Measurements from ENCODE around the gene ADARB2.

Gene ADARB2

GRCh38 chr10:1154531-1155295 is 582.6 kb downstream of the ADARB2 start:
- no peak for DNase-seq

- DNase-seq = no peak
Observed at GRCh38 chr10:1153805-1154351, 583.4 kb downstream of the ADARB2 start.

DNA sequence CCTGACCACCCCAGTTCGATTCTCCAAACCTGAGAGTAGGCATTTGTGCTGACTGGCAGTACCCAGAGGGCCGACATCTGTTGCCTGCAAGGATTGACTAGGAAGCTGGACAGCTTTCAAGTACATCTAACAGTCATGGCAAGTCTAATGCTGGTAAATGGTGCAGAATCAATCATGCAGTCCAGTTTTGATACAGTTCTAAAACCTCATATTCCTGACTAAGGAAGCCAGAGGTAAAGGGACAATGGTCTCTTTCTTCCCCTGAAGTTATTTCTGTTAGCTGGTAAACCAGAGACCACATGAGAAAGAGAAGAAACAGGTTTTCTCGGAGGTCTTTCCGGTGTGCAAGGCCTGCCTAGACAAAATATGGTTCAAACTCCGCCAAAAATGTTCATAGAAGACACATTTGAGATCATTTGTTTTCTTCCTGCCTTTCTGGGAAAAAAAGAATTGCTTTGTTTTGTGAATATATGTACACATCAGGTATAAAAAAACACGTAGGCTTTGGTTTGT is 584.0 kb downstream of the ADARB2 start:
- no peak for DNase-seq

DNA sequence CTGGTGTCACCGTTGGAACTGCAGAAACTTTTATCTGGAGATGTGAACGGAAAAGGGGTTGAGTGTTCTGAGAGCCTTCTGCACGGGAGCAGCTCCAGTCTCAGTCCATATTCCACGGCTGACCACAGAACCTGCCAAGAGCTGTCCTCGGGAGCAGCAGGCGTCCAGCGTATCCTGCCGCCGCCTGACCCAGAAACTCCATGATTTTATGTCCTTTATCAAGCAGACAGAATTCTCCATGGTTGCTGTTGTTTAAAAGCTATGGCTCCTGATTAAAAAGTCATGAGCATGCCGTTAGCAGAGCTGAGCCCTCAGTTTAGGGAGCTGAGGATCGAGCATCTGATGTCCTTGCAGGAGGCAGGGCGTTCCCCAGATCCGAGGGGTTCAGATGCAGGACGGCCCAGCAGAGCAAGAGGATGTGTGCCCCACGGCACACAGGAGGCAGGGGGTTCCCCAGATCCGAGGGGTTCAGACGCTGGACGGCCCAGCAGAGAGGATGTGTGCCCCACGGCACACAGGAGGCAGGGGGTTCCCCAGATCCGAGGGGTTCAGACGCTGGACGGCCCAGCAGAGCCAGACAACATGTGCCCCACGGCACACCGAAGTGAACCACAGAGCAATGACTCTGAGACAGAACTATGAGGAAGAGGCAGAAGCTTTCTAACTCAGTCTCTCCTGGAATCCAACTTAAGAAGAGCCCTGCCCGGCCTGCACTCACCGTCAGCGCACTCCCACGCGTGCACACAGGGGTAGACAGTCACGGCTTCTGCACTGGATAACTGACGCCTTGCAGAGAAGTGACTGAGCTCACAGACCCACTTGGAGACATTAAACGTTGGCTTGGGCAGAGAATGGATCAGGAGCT is 584.7 kb downstream of the ADARB2 start:
- DNase-seq = no peak

DNA sequence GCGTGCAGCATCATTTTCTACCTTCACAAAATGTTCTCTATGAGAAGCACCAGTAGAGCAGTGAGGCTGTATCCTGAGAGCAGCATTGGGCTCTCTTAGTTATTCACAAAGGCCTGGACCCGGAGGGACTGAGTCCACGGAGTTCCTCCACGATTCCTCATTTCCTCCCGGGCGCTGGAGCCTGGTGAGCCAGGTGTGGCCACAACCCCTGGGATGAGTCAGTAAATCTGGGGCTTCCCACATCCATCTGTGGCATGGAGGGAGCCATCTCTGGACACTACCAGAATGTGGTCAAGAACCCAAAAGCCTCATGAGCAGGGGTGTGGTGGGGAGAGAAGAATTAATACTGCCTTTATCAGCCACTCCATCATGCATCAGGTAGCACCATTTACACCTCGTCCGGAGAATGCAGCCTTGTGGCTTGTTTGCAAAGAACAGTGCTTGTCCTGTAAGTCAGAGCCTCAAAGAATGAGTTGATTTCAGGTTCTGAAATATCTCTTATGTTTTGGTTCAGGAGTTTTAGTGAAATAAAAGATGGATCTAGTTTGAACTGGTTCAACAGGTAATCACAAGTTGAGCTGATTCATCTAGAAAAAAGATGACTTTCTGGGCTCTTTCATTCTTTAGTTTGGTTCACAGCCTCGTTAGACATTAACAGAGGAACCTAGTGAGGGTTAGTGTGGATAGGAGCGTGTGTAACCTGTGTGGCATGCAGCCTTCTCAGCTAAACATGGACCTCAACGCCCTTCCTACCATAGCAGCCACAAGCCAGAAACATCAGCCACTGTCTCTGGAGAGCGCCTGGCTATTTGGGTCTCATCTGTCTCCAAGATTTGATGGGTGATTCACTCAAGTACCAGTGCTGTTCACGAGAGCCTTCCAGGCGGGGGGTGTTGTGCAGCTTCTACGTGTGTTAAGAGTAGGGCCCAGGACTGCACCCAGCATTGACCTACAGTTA is 586.0 kb downstream of the ADARB2 start:
- no peak for DNase-seq

- DNase-seq = no peak
Observed at GRCh38 chr10:1150638-1150955, 586.7 kb downstream of the ADARB2 start.

DNA sequence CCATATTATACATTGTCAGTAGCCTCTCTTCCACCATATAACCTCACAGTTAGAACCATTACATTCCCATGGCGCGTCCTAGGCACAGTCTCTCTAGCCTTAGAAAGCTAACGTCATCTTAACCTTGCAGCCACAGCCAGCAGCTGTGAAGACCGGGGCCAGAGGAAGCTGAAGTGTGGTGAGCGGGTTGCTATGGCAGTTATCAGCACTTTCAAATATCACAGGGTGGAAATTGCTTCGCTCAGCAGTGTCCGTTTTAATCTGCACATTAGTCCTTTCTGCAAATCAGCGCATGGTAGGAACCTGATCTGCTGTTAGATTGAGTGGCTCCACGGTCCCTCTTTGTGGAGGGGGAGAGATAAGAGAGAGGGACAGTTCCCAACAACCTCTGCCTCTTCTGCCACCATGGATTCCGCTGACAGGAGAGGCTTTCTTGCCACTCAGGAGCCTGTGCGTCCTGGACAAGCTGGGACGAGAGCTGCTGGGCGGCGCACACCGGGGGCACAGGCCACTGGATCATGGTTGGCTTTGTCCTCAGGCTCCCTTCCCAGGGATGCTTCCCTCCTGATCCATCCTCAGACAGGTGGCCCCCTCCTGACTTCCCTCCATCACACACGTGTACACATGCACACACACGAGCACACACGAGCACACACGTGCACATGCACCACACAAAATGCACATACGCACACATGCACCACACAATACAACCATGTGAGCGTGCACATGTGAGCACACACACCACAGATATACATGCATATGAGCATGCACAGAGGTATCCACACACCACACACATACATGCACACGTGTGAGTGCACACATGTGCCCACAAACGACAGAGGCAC is 587.3 kb downstream of the ADARB2 start:
- no peak for DNase-seq

GRCh38 chr10:1148855-1149605 is 588.3 kb downstream of the ADARB2 start:
- no peak for DNase-seq

DNA sequence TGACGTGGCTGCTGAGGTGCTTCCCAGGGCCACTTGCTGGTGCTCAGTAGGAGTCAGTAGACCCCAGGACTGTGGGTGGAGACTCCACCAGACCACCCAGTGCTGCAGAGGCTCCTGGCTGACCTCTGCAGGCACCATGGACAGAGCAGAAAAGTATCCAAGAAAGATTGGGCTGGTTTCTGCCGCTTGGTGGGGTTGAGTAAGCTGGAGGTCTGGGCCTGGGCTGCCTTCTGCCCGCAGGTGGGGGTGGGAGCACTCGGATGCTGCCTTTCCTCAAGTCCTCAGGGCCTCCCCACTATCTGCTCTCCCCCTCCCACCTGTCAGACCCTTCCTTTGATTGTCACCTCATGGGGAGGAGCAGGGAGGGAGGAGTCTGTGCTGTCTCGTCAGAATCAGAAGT is 589.5 kb downstream of the ADARB2 start:
- no peak for DNase-seq

DNA sequence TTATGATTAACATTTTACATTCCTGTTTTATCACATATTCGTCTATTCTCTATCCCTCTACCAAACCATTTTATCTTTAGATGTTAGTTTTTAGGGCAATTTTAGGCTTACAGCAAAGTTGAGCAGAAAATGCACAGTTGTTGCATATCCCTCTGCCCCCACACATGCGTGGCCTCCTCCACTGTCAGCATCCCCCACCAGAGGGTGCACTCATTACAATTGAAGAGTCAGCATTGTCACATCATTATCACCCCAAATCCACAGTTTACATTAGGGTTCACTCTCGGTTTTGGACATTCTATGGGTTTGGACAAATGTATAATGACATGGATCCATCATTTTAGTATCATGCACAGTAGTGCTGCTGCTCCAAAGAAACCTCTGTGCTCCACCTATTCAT is 594.7 kb downstream of the ADARB2 start:
- no peak for DNase-seq

GRCh38 chr10:1141701-1142100 is 595.6 kb downstream of the ADARB2 start:
- no peak for DNase-seq

GRCh38 chr10:1141261-1141660 is 596.1 kb downstream of the ADARB2 start:
- no peak for DNase-seq

DNA sequence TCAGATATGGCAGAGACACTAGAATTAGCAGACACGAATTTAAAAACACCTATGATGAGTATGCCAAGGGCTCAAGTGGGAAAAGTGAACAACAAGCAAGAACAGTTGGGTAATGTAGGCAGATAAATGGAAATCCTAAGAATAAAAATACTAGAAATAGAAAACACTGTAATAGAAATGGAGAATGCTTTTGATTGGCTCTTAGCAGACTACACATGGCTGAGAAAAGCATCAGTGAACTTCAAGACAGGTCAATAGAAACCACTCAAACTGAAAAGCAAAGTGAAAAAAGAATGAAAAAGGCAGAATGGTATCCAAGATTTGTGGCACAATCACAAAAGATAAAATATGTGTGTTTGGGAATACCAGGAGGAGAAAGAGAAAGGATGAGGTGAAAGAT is 598.8 kb downstream of the ADARB2 start:
- DNase-seq = no peak

DNA sequence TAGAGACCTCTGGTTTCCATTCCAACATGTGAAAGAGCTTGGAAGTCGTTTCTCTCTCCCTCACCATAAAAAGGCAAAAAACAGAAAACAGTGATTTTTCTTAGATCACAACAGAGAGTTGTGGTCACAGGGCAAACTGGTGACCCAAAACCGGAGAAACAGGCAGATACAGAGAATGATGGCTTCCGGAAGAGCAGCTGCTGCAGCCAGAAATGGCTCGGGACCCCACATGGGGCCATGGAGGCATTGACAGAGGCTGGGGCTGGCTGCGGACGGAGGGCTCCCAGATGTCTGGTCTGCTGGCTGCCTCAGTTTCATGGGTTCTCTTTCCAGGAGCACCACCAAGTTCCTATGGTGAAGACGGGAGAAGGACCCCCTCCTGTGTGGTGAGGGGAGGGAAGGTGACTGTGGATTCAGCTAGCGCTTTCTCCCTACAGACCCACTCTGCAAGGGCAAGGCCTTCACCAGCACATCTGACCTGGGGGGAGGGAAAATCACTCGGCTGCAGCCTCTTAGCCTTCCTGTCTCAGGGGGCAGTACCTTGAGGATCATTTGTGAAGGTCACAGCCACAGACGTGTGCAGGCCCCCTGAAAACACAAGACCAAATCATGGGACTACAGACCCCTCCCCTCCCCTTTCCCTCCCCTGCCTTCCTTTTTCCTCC is 599.7 kb downstream of the ADARB2 start:
- no peak for DNase-seq

GRCh38 chr10:1136268-1136667 is 601.1 kb downstream of the ADARB2 start:
- no peak for DNase-seq

DNA sequence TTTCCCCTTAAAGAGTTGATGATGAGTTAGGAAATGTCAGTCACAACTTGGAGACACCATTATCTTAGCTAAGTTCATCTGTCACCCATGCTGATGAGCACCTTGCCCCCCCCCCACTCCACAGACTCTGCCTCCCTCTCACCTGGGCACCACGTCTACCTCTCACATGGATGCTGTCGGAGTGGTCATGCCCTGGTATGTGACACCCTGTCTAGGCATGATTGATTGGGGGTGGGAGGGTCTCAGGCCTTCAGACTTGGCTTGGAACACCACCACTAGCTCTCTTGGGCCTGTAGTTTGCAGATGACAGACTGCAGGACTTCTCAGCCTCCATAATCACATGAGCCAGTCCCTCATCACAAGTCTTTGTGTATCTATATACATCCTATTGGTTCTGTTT is 603.2 kb downstream of the ADARB2 start:
- no peak for DNase-seq

- no peak for DNase-seq
Observed at GRCh38 chr10:1133495-1134045, 603.8 kb downstream of the ADARB2 start.

DNA sequence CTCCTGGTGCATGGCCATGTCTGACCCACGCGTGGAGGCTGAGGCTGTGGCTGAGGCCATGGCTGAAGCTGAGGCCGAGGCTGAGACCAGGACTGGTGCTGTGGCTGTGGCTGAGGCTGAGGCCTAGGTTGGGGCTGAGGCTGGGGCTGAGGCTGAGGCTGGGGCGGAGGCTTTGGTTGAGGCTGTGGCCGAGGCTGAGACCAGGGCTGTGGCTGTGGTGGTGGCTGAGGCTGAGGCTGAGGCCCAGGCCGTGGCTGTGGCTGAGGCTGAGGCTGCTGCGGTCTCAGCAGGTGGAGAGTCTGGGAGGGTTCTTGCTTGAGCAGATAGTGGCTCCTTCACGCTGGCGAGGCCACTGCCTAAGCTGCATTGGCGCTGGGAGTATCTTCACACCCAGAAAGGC is 604.7 kb downstream of the ADARB2 start:
- no peak for DNase-seq

GRCh38 chr10:1130995-1131790 is 606.1 kb downstream of the ADARB2 start:
- no peak for DNase-seq
